GM21619 (cell line): ENCODE results near the gene USP47.
"Not testable (repeated sequence)": the region's sequence is repeated elsewhere in the genome, so short reads cannot be mapped to it uniquely, and the experiment has no call there.

Experiments used
- ATAC-seq: cut with Tn5 transposase; IDR thresholded peaks from one replicate; pipeline ENCODE4 v1.9.1; 2021; ENCODE audit not compliant: unreplicated experiment

Gene USP47

GRCh38 chr11:11827272-11827671 is 14.5 kb upstream of the USP47 start:
- ATAC-seq = no peak

GRCh38 chr11:11831406-11831805 is 10.4 kb upstream of the USP47 start:
- ATAC-seq = not testable (repeated sequence)

DNA sequence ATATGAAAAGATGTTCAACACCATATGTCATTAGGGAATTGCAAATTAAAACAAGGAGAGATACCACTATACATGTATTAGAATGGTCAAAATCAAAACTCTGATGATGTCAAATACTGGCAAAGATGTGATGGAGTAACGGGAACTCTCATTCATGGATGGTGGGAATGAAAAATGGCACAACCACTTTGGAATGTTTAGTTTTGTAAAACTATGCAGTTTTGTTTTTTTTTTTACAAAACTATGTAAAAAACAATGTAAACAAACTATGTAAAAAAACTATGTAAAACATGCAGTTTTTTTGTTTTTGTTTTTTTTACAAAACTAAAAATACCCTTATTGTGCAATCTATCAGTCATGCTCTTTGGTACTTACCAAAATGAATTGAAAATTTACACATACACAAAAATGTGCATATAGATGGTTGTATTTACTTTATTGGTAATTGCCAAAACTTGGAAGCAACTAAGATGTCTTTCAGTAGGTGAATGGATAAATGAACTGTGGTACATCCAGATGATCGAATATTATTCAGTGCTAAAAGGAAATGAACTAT is 5.0 kb upstream of the USP47 start:
- no peak for ATAC-seq

DNA sequence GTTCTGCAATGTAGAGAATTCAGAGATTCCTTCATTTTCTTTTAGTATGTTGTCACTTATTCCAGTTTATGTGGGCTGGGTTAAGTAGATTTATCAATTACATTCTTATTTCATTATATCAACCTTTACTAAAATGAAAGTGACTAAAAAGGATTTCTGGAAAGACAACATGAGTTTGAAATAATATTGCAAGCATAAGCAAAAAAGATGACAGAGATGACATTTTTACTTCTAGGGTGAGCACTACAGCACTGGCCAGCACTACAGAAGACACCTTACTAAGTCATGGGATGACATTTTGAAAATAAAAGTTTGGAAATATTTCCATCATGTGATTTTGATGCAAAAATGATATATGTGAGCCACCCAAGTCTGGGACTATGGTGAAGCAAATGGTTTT is 2.1 kb upstream of the USP47 start:
- ATAC-seq = no peak

- ATAC-seq = peak; percentile 38
Measured at GRCh38 chr11:11841116-11841722, 553 bp upstream of the USP47 start.

- ATAC-seq = peak; percentile 33
Measured at GRCh38 chr11:11842421-11843008, 743 bp downstream of the USP47 start.

DNA sequence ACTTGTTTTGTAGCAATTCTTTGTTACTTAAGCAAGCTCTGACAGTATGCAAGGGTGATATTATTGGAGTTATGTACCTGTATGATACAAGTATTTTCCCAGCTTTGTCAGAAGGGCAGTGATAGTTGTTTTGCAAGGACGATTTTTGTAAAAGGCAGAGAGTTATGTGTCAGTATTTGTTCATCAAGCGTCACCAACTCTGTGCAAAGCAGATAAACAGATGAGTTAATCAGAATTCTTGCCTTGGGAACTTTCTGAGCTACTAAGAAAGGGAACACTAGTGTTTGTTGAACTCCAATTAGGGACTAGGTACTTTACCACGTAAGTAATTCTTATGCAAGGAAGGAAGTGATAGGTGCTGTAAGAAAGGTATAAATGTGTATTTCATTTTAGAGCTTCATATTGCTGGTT is 1.4 kb downstream of the USP47 start:
- ATAC-seq = no peak

DNA sequence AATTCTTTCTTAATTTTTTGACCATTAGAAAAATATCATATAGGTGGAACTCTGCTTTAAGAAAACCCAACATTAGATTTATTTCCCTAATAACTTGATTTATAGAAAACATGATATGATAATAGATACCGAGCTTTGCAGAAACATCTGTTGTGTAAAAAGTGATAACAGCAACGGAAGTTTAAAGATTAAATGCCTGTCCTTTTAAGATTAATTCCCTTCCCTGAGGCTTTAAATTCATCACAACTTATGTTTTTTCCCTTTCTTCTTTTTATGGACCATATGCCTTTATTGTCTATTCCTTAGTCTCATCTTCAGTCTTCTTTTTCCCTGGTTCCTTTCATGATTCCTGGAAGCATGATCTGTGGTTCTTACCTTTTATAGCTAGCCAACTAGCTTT is 1.9 kb downstream of the USP47 start:
- no peak for ATAC-seq

- ATAC-seq = no peak
Measured at GRCh38 chr11:11844272-11844671, 2.5 kb downstream of the USP47 start.

GRCh38 chr11:11845071-11845470 is 3.3 kb downstream of the USP47 start:
- ATAC-seq = no peak

DNA sequence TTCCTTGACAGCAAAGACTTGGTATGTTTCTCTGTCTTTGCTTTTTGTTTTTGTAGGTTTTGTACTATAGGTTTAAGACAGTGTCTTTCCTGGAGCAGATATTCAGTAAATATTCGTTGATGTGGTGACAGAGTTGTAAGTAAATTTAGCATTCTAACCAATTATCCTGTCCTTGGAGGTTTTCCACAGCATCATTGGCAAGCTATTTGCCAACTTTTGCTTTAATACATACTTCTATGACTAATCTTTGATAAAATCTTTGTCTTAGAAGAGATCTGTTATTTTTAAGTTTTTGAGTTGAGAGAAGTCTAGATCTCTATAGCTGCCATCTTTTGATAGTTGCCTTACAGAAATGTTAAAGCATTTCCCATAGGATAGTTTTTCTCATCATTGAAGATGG is 3.8 kb downstream of the USP47 start:
- no peak for ATAC-seq

DNA sequence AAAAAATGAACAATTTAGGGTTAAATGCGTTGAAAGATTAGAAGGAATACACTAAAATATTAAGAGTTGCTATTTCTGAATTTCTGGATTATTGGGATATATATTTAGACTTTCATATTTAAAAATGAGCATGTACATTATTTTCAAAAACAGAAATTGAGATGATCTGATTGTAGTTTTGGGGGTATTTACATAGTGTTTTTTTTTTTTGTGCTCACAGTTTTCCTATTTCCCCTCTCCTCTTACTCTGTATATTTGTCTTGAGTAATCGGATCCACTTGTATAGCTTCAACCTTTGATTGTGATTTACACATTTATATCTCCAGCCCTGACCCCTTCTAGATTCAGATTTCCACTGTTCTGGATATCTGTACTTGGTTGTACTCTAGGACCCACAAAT is 5.3 kb downstream of the USP47 start:
- ATAC-seq = no peak

DNA sequence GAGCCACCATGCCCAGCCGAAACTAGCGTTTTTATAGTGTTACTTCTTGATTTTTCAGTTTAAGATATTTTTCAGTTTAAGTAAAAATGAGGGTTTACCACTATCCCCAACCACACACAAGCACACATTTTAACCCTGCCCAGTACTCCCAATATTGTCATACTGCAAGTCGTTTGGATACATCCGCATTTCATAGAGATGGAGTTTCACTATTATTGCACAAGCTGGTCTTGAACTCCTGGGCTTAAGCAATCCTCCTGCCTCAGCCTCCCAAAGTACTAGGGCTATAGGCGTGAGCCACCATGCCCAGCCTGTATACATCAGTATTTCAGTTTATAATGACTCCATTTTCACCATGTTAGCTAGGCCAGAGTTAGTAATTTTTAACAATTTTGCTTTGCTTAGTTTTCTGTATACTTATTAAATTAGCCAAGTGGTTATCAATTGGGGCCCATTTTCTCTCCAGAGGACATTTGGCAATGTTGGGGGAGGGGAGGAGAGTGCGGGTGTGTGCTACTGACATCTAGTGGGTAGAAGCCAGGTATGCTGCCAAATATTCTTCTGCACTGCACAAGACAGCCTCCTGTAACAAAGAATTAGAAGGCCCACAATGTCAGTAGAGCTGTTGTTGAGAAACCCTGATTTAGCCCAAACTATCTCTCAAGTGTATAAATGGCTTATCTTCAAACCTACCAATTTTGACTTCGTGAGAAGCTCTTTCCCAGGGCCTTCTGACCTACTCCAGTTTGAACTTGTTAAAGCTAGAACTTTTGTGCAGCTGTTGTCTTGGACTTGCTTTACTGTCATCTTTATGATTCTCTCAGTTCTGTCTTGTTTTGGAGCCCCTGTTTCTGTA is 7.3 kb downstream of the USP47 start:
- peak; percentile 68 for ATAC-seq

GRCh38 chr11:11850668-11851067 is 8.9 kb downstream of the USP47 start:
- no peak for ATAC-seq

DNA sequence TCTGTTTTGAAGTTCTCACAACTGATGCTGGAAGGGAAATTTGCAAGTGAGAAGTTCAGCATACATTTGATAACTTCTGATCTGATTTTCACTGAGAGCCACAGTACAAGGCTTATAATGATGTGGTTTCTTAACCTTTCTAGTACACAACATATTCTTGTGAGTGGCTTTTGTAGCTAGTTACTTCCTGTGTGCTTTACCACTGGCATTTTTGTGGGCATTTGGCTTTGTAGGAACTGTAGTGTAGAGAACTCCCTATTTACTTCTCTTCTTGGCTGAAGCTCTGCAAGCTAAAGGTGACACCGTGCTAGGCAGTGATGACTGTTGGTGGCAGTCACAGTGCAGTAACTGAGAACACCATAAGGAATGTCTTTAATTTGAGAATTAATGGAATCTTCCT is 14.9 kb downstream of the USP47 start:
- ATAC-seq = no peak

GRCh38 chr11:11857769-11858168 is 16.0 kb downstream of the USP47 start:
- ATAC-seq = no peak

GRCh38 chr11:11858676-11859075 is 16.9 kb downstream of the USP47 start:
- no peak for ATAC-seq

- ATAC-seq = no peak
Measured at GRCh38 chr11:11860103-11860979, 18.6 kb downstream of the USP47 start.

DNA sequence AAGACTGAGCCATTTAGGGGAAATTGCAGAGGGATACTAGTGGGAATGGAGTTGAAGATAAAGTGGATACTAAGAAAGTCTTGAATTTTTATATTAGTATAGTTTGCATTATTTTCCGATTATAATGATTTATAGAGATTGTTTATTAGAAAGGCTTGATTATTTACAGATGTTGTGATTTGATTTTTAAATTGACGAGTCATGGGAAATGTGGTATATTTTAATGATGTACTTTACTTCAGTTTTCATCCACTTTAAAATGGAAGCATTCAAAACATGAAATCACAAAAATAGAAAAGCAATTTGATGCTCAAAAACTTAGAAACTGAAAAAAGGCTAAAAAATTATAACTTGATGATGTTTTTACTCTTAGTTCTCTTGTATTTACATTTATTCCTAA is 21.2 kb downstream of the USP47 start:
- no peak for ATAC-seq

- ATAC-seq = no peak
Measured at GRCh38 chr11:11864332-11864731, 22.6 kb downstream of the USP47 start.

DNA sequence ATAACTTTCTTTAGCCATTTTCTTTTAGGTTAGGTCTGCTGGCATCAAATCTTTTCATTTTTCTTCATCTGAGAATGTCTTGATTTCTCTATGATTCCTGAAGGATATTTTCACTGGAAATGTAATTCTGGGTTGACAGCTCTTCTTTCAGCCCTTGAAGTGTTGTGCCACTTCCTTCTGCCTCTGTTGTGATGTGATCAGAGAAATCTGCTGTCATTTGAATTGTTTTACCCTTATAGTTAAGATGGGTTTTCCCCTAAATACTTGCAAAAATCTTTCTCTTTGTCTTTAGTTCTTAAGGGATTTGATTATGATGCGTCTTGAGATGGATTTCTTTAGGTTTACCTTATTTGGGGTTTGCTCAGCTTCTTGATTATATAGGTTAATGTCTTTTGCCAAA is 23.0 kb downstream of the USP47 start:
- ATAC-seq = no peak
